Stimulated activated CD4-positive, alpha-beta T cell treated with anti-CD3 and anti-CD28 coated beads, Interleukin-1b, Interleukin-23, amount 100 ng/mL, for 24 hours (primary cell): ENCODE results near the gene ARHGAP9.
"Not testable (repeated sequence)": the region's sequence is repeated elsewhere in the genome, so short reads cannot be mapped to it uniquely, and the experiment has no call there.

Source experiments
- DNase-seq, 4 experiments: peaks; one replicate each; pipeline ENCODE4 v3.0.0-alpha.2; 2020; ENCODE audit warnings: low read depth in 4 of 4, low spot score in 1 of 4

The ARHGAP9 gene

GRCh38 chr12:57459055-57459749 is 20.5 kb downstream of the ARHGAP9 start:
- peak; percentile 86 to 95 (median 92) for DNase-seq

GRCh38 chr12:57458665-57459054 is 21.0 kb downstream of the ARHGAP9 start:
- DNase-seq: no peak

- no peak for DNase-seq
Observed at GRCh38 chr12:57456737-57457490, 22.8 kb downstream of the ARHGAP9 start.

GRCh38 chr12:57456145-57456700 is 23.4 kb downstream of the ARHGAP9 start:
- no peak for DNase-seq

GRCh38 chr12:57455374-57456144 is 24.1 kb downstream of the ARHGAP9 start:
- DNase-seq: no peak

GRCh38 chr12:57454566-57455373 is 24.9 kb downstream of the ARHGAP9 start, which contains the start of gene INHBE:
INHBE (plus strand) TSS chr12:57455307; CDS start chr12:57455537, 230 bp downstream.
- no peak for DNase-seq

- no peak for DNase-seq
Observed at GRCh38 chr12:57454213-57454565, 25.5 kb downstream of the ARHGAP9 start.

GRCh38 chr12:57452937-57453509 is 26.6 kb downstream of the ARHGAP9 start:
- DNase-seq: no peak

- no peak for DNase-seq
Observed at GRCh38 chr12:57452181-57452936, 27.3 kb downstream of the ARHGAP9 start.

GRCh38 chr12:57451233-57451778 is 28.4 kb downstream of the ARHGAP9 start:
- DNase-seq: no peak

- no peak for DNase-seq
Observed at GRCh38 chr12:57450057-57450456, 29.6 kb downstream of the ARHGAP9 start.

GRCh38 chr12:57449375-57449774 is 30.3 kb downstream of the ARHGAP9 start:
- no peak for DNase-seq

GRCh38 chr12:57448669-57449068 is 31.0 kb downstream of the ARHGAP9 start:
- DNase-seq: no peak

GRCh38 chr12:57446292-57446960 is 33.2 kb downstream of the ARHGAP9 start:
- DNase-seq: no peak

GRCh38 chr12:57444744-57445143 is 34.9 kb downstream of the ARHGAP9 start:
- DNase-seq: no peak

- DNase-seq: not testable (repeated sequence)
Observed at GRCh38 chr12:57444337-57444736, 35.3 kb downstream of the ARHGAP9 start.

- DNase-seq: no peak
Observed at GRCh38 chr12:57441846-57442427, 37.7 kb downstream of the ARHGAP9 start.

GRCh38 chr12:57441393-57441792 is 38.3 kb downstream of the ARHGAP9 start:
- not testable (repeated sequence) for DNase-seq
